GM12864 (cell line): ENCODE data around the gene ZDHHC11.
"Not testable (repeated sequence)": the region's sequence is repeated elsewhere in the genome, so short reads cannot be mapped to it uniquely, and the experiment has no call there.

ENCODE experiments used
- DNase-seq: peaks from one replicate; pipeline ENCODE4 v3.0.0-alpha.2; 2011; ENCODE audit warnings: low read depth
- H3K4me3 ChIP-seq: 2 replicates; pipeline ENCODE4 v1.5.1; 2011; ENCODE audit warnings: mild to moderate bottlenecking, low read depth, low read length, control low read depth
- CTCF ChIP-seq: IDR thresholded peaks from 2 replicates; pipeline ENCODE4 v1.5.1; 2011; ENCODE audit warnings: low read depth, mild to moderate bottlenecking, moderate library complexity, low read length, control low read depth, inconsistent platforms; ENCODE audit errors: missing control alignments

The ZDHHC11 gene

GRCh38 chr5:852018-852417 is 1.2 kb upstream of the ZDHHC11 start:
- H3K4me3 ChIP-seq, result no peak overlapping the region
- TF ChIP-seq CTCF, result no peak
- DNase-seq, result no peak

- no peak for DNase-seq
- no peak for TF ChIP-seq CTCF
- H3K4me3 ChIP-seq, result no peak overlapping the region
These were observed 767 bp upstream of the ZDHHC11 start for GRCh38 chr5:851553-851952.

- TF ChIP-seq CTCF, result no peak
- no peak for DNase-seq
- no peak overlapping the region for H3K4me3 ChIP-seq
These were observed 290 bp upstream of the ZDHHC11 start for GRCh38 chr5:851076-851475.

GRCh38 chr5:849651-850301 is 1.0 kb downstream of the ZDHHC11 start:
- DNase-seq, result no peak
- TF ChIP-seq CTCF, result no peak
- H3K4me3 ChIP-seq, result no peak overlapping the region

GRCh38 chr5:848671-849111 is 2.1 kb downstream of the ZDHHC11 start:
- no peak for DNase-seq
- no peak overlapping the region for H3K4me3 ChIP-seq
- no peak for TF ChIP-seq CTCF

GRCh38 chr5:847736-848135 is 3.0 kb downstream of the ZDHHC11 start:
- DNase-seq, H3K4me3 ChIP-seq: not testable (repeated sequence)

GRCh38 chr5:847212-847611 is 3.6 kb downstream of the ZDHHC11 start:
- not testable (repeated sequence) for H3K4me3 ChIP-seq, DNase-seq

- DNase-seq, result peak; percentile 21
These were observed 4.1 kb downstream of the ZDHHC11 start for GRCh38 chr5:846602-847091.

GRCh38 chr5:845676-846601 is 4.8 kb downstream of the ZDHHC11 start:
- not testable (repeated sequence) for DNase-seq

More at GRCh38 chr5:846602-847091, 4.1 kb downstream of the ZDHHC11 start:
- H3K4me3 ChIP-seq, result not testable (repeated sequence)

GRCh38 chr5:845031-845675 is 5.6 kb downstream of the ZDHHC11 start:
- DNase-seq, H3K4me3 ChIP-seq: not testable (repeated sequence)

More at GRCh38 chr5:845676-846601, 4.8 kb downstream of the ZDHHC11 start:
- not testable (repeated sequence) for H3K4me3 ChIP-seq

GRCh38 chr5:844426-844825 is 6.4 kb downstream of the ZDHHC11 start:
- DNase-seq, result not testable (repeated sequence)

GRCh38 chr5:843926-844325 is 6.9 kb downstream of the ZDHHC11 start:
- H3K4me3 ChIP-seq, DNase-seq: not testable (repeated sequence)

More at GRCh38 chr5:844426-844825, 6.4 kb downstream of the ZDHHC11 start:
- H3K4me3 ChIP-seq, result not testable (repeated sequence)
